Right forelimb (tissue), 1 donor: ENCODE data around the gene SHISAL2B.
"Not testable (repeated sequence)": the region's sequence is repeated elsewhere in the genome, so short reads cannot be mapped to it uniquely, and the experiment has no call there.

ENCODE experiments used
- DNase-seq: peaks from one replicate; pipeline ENCODE4 v3.0.0-alpha.2; 2018

SHISAL2B gene

DNA sequence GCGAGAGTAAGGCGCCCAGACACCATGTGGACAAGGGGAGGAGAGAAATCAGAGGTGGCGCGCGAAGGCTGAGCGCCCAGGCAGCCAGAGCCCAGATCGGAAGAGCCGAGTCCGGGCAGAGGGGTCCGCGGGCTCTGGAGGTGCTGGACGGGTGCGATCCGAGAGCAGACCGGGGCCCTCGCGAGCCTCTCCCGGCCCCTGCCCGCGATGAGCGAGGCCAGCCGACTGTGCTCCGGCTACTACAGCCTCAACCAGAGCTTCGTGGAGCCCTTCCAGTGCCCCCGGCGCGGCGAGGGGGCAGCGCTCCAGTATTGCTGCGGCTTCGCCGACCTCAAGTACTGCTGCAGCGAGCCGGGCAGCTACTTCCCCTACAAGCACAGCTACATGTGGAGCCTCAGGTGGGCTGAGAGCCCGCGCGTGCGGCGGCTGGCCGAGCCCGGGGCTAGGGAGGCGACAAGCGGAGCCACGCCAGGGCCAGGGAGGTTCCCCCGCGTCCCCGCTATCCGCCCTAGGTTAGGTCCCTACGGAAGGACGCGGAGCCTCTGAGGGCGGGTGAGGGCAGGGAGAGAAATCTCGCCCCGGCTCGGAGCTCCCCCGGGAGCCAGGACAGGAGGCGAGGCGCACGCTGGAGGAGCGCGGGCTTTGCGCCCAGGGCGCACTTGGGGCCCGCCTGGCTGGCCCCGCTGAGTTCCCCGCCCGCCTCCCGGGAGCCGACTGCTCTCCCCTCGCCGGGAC, at the start of gene SHISAL2B:
SHISAL2B (plus strand) TSS at position 87 of the 735 bp plus-strand sequence; CDS start at position 208, 121 bp downstream.
- peak; percentile 67 for DNase-seq

- no peak for DNase-seq
Measured at GRCh38 chr5:64644831-64645230, 45.5 kb upstream of the SHISAL2B start.

DNA sequence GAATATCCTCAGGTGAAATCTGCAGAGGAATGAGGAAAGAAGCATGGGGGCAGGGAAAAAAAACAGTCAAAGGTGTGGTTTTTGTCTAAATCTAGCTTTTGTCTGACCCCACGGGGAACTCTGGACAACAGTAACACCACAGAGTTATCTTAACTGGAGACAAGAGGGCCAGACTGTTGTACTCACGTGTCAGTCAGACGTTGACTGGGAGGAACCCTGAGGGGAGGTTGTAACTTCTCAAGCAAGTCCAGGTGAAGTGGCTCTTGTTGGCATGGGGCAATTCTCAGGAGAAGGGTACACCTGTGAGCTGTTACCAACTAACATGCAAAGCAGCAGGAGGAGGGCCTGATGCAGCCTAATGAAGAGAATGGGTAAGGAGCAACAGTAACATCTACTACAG, 44.1 kb upstream of the SHISAL2B start:
- no peak for DNase-seq

DNA sequence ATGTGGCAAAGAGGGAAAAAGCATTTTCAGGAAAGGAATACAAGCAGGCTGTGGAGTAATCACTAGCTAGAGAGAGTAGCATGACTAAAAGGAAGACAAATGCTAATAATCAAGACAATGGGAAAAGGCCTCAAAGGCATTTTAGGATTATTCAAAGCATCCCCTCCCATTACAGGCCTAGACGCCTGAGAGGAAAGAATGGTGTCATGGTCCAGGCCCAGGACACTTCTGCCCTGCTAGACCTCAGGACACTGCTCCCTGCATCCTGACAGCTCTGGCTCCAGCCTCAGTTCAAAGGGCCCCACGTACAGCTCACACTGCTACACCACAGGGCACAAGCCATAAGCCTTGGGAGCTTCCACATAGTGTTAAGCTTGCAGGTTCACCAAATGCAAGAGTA, 40.8 kb upstream of the SHISAL2B start:
- DNase-seq: no peak

DNA sequence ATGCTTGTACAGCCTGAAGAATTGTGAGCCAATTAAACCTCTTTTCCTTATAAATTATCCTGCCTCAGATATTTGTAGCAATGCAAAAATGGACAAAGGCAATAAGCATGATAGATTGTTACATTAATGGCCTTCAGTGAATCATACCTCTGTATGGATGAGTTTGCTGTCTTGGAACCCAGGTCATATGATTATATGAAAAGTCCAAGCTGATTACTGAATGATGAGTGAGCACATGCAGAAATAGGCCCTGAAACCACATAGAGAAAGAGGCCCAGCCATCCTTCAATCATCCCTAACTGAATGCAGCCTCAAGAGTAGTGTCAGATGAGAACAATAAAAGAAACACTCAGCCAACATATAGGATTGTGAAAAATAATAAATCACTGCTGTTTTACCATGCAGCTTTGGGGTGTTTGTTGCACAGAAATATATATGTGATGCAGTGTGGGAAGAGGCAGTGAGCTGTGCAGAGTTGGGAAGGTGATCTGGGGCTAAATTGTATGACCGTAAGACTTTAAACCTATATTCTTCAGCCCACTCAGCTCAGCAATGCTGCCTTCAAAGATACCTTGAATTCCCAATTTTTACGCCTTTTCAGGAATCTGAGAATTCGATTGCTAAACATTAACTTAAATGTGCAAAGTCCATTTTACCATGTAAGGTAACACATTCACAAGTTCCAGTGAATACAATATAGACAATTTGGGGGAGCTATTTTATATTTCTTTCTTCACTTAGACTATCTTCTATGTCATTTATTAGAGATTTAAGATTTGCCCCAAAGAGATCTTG, 36.3 kb upstream of the SHISAL2B start:
- DNase-seq: no peak

DNA sequence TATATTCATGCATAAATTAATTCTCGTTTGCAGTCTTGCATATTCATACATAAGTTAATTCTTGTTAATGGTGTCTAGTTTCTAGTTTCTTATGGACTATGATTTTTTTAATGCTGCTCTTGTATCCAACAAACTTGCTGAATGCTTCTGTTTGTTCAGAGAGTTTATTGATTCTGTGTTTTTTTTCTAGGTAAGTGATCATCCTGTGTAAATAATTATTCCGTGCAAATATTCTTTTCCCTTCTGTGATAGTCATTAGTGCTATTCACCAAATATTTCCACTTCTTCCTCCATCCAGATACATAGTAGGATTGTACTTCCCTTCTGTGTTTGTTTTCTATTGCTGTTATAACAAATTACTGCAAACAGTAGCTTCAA, 35.8 kb upstream of the SHISAL2B start:
- DNase-seq: no peak

DNA sequence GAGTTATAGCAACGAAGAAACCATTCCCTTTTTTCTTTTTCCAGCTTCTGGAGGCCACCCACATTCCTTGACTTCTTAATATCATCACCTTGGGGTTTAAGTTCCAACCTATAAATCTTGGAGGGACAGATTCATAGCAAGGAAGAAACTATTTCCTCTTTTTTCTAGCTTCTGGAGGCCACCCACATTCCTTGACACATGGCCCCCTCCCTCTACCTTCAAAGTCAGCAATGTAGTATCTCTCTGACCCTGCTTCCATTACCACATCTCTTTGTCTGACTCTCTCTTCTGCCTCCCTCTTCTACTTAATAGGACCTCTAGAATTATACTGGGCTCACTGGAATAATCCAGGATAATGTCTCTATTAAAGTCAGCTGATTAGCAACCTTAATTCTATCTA, 34.7 kb upstream of the SHISAL2B start:
- no peak for DNase-seq

GRCh38 chr5:64659289-64659688, 31.0 kb upstream of the SHISAL2B start:
- no peak for DNase-seq

DNA sequence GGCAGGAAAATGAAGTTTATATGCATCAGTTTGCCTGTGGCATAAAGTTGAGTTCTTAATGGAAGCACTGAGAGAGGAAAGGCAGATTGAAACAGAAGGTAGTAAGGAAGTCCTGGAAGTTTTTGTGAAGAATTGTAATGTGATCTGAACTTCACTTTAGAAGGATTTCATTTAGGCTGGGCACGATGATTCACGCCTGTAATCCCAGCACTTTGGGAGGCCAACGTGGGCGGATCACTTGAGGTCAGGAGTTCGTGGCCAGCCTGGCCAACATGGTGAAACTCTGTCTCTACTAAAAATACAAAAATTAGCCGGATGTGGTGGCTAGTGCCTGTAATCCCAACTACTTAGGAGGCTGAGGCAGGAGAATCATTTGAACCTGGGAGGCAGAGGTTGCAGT, 27.1 kb upstream of the SHISAL2B start:
- DNase-seq: not testable (repeated sequence)

- no peak for DNase-seq
Measured at GRCh38 chr5:64665243-64665642, 25.1 kb upstream of the SHISAL2B start.

- no peak for DNase-seq
Measured at GRCh38 chr5:64666078-64666477, 24.2 kb upstream of the SHISAL2B start.

- DNase-seq: no peak
Measured at GRCh38 chr5:64667068-64667467, 23.2 kb upstream of the SHISAL2B start.

- DNase-seq: no peak
Measured at GRCh38 chr5:64670277-64670676, 20.0 kb upstream of the SHISAL2B start.

DNA sequence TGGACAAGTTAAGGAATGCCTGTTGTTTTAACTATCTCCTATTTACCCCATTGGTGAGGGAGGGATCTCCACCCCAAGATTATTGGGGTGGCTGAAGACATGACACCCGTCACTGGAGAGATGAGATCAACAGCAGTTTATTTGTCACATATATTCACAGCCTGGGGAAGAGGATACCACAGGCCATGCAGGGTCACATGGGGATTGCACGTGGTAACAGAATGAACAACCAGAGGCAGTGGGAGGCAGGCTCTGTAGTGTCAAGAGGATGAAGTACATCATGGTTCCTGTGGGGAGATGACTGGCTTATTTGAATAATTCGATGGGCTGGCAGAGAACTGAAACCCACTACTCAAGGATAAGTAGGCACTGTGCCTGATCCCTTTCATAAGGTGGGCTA, 18.6 kb upstream of the SHISAL2B start:
- no peak for DNase-seq

DNA sequence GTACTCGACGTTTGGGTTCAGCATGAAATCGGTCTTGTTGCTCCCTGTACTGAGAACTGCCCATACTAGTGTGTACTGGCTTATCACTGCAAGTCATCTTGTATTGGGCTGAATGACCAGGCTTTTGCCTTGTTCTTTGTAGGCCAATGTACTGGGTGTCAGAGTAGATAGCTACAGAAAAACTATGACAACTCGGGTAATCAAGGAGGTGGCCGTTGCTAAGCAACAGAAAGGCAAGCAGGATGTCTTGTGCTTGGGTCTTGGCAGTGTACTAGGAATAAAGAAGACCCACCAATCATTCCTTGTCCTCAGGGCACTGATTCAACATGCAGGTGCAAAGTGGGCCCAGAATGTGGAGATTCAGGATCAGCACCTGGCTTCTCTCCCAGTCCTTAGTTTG, 11.9 kb upstream of the SHISAL2B start:
- no peak for DNase-seq

- DNase-seq: no peak
Measured at GRCh38 chr5:64680289-64680688, 10.0 kb upstream of the SHISAL2B start.

DNA sequence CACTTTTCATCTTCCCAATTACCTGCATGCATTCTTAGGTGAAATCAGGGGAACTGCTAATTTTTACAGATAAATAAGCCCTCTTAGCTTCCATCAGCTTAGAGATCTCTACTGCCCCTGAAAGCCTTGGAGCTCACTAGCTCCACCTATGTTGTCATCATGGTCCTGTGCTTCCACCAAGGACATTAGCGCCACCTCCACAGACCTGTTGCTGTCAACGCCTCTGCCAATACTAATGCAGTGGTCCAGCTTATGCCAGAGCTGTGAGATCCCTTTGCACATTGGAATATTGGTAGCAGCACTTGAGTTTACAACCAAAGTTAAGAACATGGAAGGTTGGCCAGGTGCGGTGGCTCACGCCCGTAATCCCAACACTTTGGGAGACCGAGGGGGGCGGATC, 7.7 kb upstream of the SHISAL2B start:
- DNase-seq: no peak

- DNase-seq: no peak
Measured at GRCh38 chr5:64685866-64686265, 4.4 kb upstream of the SHISAL2B start.

DNA sequence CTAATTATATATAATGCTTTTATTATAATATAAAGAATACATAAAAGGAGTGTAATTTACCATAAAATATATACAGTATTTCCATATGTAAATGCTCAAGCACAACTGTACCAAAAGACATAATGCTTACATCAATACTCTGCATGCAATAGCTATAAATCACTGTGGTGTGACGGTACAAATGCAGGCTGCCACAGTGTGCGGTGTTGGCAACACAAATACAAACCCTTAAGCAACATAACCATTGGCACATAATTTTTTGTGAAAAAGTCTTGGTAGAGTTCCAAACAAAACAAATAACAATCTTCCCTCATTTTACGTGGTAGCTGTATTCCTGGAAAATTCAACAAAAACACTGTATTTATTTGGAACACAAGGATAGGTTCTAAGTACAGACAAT, 1.9 kb upstream of the SHISAL2B start:
- no peak for DNase-seq

DNA sequence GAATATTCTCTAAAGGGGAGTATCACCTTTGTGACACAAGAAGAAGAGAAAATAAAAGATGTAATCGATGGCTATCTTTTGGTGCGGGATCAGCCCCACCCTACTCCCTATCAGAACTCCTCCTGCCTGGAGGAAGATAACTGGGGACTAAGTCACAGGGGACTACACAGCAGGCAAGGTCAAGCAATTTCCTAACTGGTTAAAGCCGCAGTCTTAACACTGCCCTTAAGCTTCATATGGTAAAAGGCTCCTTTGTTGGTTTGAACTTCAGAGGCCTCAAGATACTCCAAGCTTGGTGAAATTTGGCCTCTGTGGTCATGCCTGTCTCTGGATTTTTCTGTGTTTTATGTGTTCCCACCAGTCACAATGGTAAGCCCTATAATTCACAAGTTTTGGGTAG, 1.3 kb upstream of the SHISAL2B start:
- no peak for DNase-seq

DNA sequence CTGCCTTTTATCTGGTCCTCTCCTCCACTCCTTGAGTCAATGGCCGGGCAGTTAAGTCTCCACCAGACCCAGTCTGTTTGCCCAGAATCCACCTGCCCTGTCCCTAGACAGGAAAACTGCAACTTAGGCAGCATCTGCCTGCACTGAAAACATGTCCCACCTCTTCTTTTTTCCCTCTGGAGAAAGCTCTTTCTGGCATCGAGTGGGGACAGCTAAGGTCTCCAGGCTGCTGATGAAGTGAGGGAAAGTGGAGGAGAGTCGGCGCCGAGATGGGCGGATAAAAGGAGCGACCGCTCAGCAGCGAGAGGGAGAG, 243 bp upstream of the SHISAL2B start:
- no peak for DNase-seq

DNA sequence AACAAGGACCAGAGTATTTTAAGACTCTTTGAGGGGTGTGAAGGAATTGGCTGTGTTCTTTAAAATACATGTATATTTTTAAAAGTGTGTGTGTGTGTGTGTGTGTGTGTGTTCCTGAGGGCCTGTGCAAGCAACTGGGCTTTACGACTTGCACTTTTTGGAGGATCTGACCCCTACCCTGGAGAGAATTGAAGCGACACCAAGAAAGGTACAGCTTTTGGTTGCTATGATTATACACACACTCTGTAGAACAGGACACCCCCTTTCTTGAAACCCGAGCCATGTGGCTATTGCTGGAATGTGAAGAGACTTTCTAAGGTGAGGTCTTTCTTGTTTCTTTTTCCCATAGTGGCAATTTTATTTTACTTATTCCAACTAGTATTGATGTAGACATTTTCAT, 988 bp downstream of the SHISAL2B start:
- DNase-seq: no peak

DNA sequence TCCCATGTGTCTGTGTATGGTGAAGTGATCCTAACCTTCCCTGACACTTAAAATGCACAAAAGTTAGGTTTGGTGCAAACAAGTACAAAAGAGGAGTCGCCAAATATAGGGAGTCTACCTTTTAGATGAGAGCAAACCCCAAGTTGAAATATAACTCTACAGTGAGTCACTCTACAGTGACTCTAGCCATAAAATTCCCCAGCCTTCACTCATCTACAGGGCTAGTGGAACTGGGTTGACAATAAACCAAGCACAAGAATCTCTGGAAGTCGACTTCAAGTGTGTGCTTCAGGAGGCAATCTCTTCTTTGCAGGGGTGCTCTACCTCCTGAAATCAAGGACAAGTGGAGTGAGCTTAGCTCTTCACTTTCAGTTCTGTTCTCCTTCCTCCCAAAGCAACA, 3.3 kb downstream of the SHISAL2B start:
- DNase-seq: no peak

GRCh38 chr5:64696414-64696813, 6.1 kb downstream of the SHISAL2B start:
- DNase-seq: not testable (repeated sequence)

DNA sequence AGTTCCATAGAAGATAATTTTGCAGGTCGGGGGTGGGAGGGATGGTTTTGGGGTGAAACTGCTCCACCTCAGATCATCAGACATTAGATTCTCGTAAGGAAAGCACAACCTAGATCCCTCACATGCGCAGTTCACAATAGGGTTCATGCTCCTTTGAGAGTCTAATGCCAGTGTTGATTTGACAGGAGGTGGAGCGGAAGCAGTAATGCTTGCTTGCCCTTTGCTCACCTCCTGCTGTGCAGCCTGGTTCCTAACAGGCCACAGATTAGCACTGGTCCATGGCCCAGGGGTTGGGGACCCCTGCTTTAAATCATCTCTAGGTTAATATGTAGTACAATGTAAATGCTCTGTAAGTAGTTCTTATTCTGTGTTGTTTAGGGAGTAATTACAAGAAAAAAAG, 10.5 kb downstream of the SHISAL2B start:
- DNase-seq: no peak
